Loucy (cell line): Measurements from ENCODE around the gene TMEM94.

Experiments used
- CTCF ChIP-seq: fragments of 200-600 bp; sonication (generic); conservative IDR thresholded peaks from 2 replicates; pipeline ENCODE4 v1.5.1; 2014; ENCODE audit warnings: mild to moderate bottlenecking, antibody characterized with exemption, low read length
- EZH2phosphoT487 ChIP-seq: fragments of 200-600 bp; IDR thresholded peaks from 2 replicates; pipeline ENCODE4 v1.6.1; 2018; ENCODE audit warnings: antibody characterized with exemption, mild to moderate bottlenecking, moderate library complexity, borderline replicate concordance

- TF ChIP-seq CTCF: no peak
- TF ChIP-seq EZH2phosphoT487: no peak
Observed at GRCh38 chr17:75547091-75547490, 90.7 kb downstream of the TMEM94 start.
